LNCaP clone FGC (cell line): Measurements from ENCODE around the gene RTF1.
"Not testable (repeated sequence)": the region's sequence is repeated elsewhere in the genome, so short reads cannot be mapped to it uniquely, and the experiment has no call there.

ENCODE experiments used
- DNase-seq: peaks from one replicate; pipeline ENCODE4 v3.0.0-alpha.2; 2011; ENCODE audit warnings: low read depth
- H3K4me3 ChIP-seq: 2 replicates; pipeline ENCODE4 v1.5.1; 2011; ENCODE audit warnings: mild to moderate bottlenecking, low read depth, low read length, control low read depth
- CTCF ChIP-seq: IDR thresholded peaks from 2 replicates; pipeline ENCODE4 v1.5.1; 2012; ENCODE audit warnings: mild to moderate bottlenecking; ENCODE audit not compliant: control insufficient read depth, insufficient read depth; ENCODE audit errors: extremely low read depth

The RTF1 gene

DNA sequence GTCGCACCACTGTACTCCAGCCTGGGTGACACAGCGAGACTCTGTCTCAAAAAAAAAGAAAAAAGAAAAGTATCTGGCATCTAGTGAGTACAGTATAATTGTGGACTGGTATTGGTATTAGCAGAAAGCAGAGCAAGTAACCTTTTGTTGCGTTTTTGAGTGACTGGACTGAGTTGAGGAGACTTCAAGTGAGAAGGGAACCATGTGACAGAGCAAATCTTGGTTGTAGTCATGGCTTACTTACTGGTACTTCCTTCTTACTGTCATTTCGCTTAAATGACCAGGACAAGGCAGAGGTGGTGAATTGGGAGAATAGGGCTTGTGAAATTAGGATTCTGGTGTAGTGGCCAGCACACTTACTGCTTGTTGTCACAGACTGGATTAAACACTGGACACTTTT lies 20.6 kb downstream of the RTF1 start:
- no peak for TF ChIP-seq CTCF
- H3K4me3 ChIP-seq = no peak overlapping the region
- no peak for DNase-seq

DNA sequence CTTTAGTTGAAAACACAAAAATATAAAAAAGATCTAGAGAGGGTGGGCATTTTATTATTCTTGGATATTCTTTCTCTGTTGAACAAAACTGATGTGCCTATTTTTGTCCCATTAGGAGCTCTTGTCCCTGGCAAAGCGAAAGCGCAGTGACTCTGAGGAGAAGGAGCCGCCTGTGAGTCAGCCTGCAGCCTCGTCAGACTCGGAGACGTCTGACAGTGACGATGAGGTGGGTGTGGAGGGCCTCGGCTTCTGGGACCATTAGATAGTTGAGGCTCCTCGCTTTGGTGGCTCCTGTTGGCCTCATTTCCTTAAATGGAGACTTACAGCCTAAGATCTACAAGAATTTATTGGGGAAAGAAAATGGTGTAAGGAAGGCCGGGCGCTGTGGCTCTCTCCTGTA lies 21.3 kb downstream of the RTF1 start:
- no peak for DNase-seq
- no peak overlapping the region for H3K4me3 ChIP-seq
- TF ChIP-seq CTCF = no peak

DNA sequence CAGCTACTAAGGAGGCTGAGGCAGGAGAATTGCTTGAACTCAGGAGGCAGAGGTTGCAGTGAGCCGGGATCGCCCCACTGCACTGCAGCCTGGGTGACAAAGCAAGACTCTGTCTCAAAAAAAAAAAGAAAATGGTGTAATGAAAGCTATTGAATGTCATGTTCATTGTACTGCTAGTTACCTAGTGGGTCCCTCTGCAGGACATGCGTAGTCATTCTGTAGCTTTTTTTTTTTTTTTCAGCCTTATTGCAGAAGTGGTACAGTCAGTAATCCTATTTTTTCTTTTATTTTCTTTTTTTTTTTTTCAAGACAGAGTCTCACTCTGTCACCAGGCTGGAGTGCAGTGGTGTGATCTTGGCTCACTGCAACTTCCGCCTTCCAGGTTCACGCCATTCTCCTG lies 21.9 kb downstream of the RTF1 start:
- not testable (repeated sequence) for DNase-seq, H3K4me3 ChIP-seq

GRCh38 chr15:41443275-41443674 lies 26.4 kb downstream of the RTF1 start:
- no peak for DNase-seq
- no peak overlapping the region for H3K4me3 ChIP-seq
- TF ChIP-seq CTCF = no peak

GRCh38 chr15:41445399-41445798 lies 28.5 kb downstream of the RTF1 start:
- no peak overlapping the region for H3K4me3 ChIP-seq
- no peak for TF ChIP-seq CTCF
- no peak for DNase-seq

GRCh38 chr15:41462084-41462795 lies 45.3 kb downstream of the RTF1 start:
- no peak for DNase-seq
- no peak overlapping the region for H3K4me3 ChIP-seq
- TF ChIP-seq CTCF = no peak

DNA sequence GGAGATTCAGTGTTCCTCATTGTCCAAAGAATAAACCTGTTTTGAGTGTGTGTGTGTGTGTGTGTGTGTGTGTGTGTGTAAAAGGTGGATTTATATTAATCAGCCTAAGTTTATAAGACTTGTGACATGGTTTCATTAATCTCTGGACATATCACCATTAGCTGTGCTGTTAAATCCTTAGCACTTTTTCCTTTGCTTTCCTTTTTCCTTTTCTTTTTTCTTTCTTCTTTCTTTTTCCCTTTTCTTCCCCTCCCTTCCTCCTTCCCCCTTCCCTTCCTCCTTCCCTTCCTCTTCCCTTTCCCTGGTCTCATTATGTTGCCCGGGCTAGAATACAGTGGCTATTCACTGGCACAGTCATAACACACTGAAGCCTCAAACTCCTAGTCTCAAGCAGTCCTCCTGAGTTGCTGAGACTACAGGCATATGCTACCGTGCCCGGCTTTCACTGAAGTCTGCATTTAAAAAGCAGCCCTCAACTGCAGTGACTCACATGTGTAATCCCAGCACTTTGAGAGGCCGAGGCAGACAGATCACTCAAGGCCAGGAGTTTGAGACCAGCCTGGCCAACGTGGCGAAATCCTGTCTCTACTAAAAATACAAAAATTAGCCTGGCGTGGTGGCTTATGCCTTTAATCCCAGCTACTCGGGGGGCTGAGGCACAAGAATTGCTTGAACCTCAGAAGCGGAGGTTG lies 48.1 kb downstream of the RTF1 start:
- DNase-seq = no peak
- TF ChIP-seq CTCF = no peak

More for the DNA sequence above, 48.1 kb downstream of the RTF1 start:
- H3K4me3 ChIP-seq = no peak overlapping the region
